NT2/D1 (cell line): Measurements from ENCODE around the gene CBLB.

ENCODE experiments used
- SUZ12 ChIP-seq: IDR thresholded peaks from 2 replicates; pipeline ENCODE4 v1.6.1; 2011; ENCODE audit not compliant: insufficient read length, insufficient read depth; ENCODE audit errors: extremely low read depth
- YY1 ChIP-seq: IDR thresholded peaks from 2 replicates; pipeline ENCODE4 v1.6.1; 2011; ENCODE audit not compliant: insufficient read length, insufficient read depth
- ZNF274 ChIP-seq: IDR thresholded peaks from 2 replicates; pipeline ENCODE4 v1.6.1; 2011; ENCODE audit warnings: mild to moderate bottlenecking, low read depth, low read length

DNA sequence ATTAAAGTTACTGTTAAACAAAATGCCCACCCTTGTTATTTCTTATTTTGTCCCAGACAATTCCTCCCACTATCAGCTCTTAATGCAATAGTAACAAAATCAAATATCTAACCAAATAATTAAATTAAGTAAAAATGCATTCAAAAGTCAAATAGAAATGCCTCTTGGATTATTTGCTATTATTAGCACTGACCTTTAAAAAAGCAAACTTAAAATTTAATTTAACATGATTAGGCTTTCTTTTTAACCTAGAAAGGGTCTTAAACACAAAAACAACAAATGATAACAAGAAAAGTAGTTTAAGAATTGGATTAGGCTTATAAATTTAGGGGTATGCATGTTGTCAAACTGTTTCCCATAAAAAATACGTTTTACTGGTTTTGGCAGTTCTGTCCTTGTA is 159.8 kb downstream of the CBLB start:
- TF ChIP-seq ZNF274 (no peak), SUZ12 (no peak), YY1 (no peak)
